ENCODE results near the gene TNFSF13B.

TNFSF13B gene

GRCh38 chr13:108346376-108346775 is 76.9 kb downstream of the TNFSF13B start:
- no peak for DNase-seq (ENCODE audit: low spot score)

- no peak for DNase-seq (ENCODE audit: low spot score)
Observed at GRCh38 chr13:108349269-108349668, 79.8 kb downstream of the TNFSF13B start.

- DNase-seq (ENCODE audit: low spot score) = no peak
Observed at GRCh38 chr13:108350579-108350978, 81.1 kb downstream of the TNFSF13B start.

GRCh38 chr13:108352599-108352998 is 83.1 kb downstream of the TNFSF13B start:
- DNase-seq (ENCODE audit: low spot score) = no peak

- DNase-seq (ENCODE audit: low spot score) = no peak
Observed at GRCh38 chr13:108357228-108357627, 87.7 kb downstream of the TNFSF13B start.

Measured in germinal center (tissue), 1 donor.